HK-2 (cell line): ENCODE measurements around the gene MMP25.
"Not testable (repeated sequence)": the region's sequence is repeated elsewhere in the genome, so short reads cannot be mapped to it uniquely, and the experiment has no call there.

Experiments
- DNase-seq: peaks from one replicate; pipeline ENCODE4 v3.0.0-alpha.2; 2018; ENCODE audit not compliant: unreplicated experiment

Gene MMP25

GRCh38 chr16:3054965-3055733, 8.8 kb downstream of the MMP25 start:
- DNase-seq: no peak

- not testable (repeated sequence) for DNase-seq
Measured at GRCh38 chr16:3055734-3056115, 9.4 kb downstream of the MMP25 start.

GRCh38 chr16:3056336-3057180, 10.2 kb downstream of the MMP25 start:
- no peak for DNase-seq

DNA sequence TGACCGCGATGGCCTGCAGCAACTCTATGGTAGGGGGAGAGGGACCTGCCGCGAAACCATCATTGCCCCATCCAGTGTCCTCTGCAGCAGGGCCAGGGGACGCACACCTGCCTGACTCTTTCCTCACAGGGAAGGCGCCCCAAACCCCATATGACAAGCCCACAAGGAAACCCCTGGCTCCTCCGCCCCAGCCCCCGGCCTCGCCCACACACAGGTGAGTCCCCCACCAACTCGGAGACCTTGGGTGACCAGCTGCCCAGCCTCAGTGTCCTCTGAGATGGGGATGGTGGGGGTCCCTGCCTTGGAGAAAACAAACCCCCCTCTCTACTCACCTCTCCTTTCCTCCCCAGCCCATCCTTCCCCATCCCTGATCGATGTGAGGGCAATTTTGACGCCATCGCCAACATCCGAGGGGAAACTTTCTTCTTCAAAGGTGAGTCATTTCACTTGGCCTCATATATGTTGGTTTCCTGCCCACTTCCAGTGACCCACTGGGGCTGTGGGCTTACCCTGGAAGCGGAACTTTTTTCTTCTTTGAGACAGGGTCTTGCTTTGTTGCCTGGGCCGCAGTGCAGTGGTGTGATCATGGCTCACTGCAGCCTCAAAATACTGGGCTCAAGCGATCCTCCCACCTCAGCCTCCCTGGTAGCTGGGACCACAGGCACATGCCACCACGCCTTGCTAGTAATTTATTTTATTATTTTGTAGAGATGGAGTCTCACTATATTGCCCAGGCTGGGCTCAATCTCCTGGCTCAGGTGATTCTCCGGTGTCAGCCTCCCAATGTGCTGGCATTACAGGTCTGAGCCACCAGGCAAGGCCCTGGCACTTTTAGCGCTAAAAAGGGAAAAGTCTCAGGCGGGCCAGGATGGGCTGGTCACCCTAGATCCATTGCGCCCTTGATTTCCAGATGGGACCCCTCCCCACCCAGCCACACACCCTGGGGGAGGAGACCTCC, 11.1 kb downstream of the MMP25 start:
- DNase-seq: no peak

DNA sequence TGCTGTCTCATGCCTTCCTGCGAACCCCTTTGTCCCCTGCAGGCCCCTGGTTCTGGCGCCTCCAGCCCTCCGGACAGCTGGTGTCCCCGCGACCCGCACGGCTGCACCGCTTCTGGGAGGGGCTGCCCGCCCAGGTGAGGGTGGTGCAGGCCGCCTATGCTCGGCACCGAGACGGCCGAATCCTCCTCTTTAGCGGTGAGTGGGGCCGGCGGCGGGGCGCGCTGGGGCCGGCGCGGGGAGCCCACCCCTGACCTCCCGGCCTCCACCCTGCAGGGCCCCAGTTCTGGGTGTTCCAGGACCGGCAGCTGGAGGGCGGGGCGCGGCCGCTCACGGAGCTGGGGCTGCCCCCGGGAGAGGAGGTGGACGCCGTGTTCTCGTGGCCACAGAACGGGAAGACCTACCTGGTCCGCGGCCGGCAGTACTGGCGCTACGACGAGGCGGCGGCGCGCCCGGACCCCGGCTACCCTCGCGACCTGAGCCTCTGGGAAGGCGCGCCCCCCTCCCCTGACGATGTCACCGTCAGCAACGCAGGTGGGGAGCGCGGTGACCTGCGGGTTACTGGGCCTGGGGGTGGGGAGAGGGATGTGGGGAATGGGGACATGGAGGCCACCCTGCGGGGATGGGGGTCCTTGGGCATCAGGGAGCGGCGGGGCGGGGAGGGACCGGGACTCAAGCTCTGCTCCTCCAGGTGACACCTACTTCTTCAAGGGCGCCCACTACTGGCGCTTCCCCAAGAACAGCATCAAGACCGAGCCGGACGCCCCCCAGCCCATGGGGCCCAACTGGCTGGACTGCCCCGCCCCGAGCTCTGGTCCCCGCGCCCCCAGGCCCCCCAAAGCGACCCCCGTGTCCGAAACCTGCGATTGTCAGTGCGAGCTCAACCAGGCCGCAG, 12.0 kb downstream of the MMP25 start:
- peak; percentile 41 for DNase-seq

GRCh38 chr16:3059041-3059722, 12.8 kb downstream of the MMP25 start:
- DNase-seq: peak; percentile 89

DNA sequence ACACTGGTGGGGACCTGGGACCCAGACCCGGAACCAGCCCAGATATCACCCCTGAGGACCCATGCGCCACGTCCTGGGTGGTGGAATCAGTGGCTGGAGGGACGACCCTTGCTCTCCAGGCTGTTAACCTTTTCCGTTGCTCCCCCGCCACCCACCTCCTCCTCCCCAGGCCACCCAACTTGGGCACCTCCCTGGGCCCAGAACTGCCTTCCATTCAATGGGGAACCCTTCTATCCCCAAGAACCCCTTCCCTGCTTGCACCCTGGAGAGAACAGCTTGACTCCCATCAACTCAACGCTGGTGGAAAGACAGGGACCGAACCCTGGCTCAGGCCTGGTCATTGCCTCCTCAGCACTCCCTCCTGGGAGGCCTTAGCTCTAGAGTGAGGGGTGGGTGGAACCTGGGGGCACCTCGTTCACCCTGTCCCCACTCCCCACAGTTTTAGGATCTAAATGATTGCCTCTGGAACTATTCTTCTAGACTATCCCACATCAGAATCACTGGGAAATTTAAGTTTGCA, 13.4 kb downstream of the MMP25 start:
- DNase-seq: no peak

- no peak for DNase-seq
Measured at GRCh38 chr16:3060339-3061127, 14.2 kb downstream of the MMP25 start.

DNA sequence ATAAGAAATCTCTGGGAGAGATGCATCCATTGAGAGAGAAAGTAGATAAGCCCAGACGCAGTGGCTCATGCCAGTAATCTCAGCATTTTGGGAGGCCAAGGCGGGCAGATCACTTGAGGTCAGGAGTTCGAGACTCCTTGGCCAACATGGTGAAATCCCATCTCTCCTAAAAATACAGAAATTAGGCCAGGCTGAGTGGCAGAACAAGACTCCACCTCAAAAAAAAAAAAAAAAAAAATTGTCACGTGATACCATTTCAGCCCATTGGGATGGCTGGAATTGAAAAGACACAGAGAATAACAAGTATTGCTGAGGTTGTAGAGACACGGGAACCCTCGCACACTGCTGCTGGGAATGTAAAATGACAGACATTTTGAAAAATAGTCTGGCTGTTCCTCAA, 16.2 kb downstream of the MMP25 start:
- DNase-seq: no peak

DNA sequence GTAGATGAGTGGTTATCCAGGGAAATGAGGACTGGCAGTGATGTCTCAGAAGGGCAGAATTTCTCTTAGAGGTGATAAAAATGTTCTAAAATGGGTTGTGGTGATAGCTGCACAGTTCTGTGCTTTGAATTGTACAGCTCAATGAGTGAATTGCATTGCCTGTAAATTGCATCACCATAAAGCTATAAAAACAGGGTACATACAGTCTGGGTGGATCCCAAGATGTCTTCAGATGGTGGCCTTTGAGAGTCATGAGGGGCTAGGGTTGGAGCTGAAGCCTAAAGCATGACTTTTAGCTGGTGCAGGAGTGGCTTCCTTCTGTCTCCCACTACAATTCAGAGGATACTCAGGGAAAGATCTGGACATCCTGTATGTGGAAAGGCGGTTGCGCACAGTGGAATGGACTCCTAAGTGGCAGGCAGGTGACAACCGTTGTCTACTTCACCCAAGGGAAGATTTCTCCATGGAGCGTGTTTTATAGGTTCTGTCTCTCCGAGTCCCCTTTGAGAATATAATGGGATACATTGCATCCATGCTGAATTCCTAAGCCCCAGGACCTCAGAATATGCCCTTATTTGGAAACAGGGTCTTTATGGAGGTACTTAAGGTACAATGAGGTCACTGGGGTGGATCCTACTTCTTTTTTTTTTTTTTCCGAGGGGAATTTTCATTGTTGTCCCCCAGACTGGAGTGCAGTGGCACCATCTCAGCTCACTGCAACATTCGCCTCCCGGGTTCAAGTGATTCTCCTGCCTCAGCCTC, 17.4 kb downstream of the MMP25 start:
- DNase-seq: no peak

- DNase-seq: peak; percentile 76
Measured at GRCh38 chr16:3065069-3065741, 18.8 kb downstream of the MMP25 start, which contains the start of gene IL32. Gene IL32, plus strand, starts transcription at chr16:3065640. Its CDS starts 172 bp downstream, at chr16:3065812.

- no peak for DNase-seq
Measured at GRCh38 chr16:3065742-3066439, 19.5 kb downstream of the MMP25 start.

GRCh38 chr16:3066440-3066748, 20.0 kb downstream of the MMP25 start:
- no peak for DNase-seq

GRCh38 chr16:3068487-3068886, 22.1 kb downstream of the MMP25 start:
- no peak for DNase-seq

GRCh38 chr16:3069146-3069545, 22.8 kb downstream of the MMP25 start:
- not testable (repeated sequence) for DNase-seq

DNA sequence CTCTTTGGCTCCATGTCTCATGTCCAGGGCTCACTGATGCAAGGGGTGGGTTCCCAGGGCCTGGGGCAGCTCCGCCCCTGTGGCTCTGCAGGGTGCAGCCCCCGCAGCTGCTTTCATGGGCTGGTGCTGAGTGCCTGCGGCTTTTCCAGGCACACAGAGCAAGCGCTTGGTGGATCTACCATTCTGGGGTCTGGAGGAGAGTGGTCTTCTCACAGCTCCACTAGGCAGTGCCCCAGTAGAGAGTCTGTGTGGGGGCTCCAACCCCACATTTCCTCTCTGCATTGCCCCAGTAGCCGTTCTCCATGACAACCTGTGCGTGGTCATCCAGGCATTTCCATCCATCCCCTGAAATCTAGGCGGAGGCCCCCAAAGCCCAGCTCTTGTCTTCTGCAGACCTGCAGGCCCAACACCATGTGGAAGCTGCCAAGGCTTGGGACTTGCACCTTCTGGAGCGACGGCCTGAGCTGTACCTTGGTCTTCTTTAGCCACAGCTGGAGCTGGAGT, 24.3 kb downstream of the MMP25 start:
- no peak for DNase-seq

DNA sequence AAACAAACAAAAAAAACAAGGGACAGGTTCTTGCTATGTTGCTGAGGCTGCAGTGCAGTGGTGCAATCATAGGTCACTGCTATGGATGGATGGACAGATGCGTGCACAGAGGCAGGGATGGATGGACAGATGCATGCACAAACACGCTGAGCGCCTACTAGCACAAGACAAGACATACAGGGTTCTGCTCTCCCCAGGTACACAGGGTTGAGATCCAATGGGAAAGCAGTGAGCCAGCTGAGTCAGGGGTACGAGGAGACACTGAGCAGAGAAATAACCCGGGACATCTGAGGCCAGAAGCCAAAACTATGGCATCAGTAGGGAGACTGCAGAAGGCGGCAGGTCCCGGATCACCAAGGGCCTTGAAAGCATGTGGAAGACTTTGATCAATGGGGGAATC, 25.3 kb downstream of the MMP25 start:
- no peak for DNase-seq
